HG03060 (cell line): Measurements from ENCODE around the gene MMP24OS.
A peak's percentile ranks its signal among the peaks of the same experiment; 100 is the strongest.
"Not testable (repeated sequence)": the region's sequence is repeated elsewhere in the genome, so short reads cannot be mapped to it uniquely, and the experiment has no call there.

Experiments
- ATAC-seq: cut with Tn5 transposase; IDR thresholded peaks from one replicate; pipeline ENCODE4 v1.9.1; 2021; ENCODE audit warnings: low read depth, moderate number of reproducible peaks; ENCODE audit not compliant: unreplicated experiment

Gene MMP24OS

GRCh38 chr20:35277531-35278395 is at the start of gene MMP24OS:
Gene MMP24OS, minus strand, starts transcription at chr20:35278122. Its CDS starts 193 bp downstream, at chr20:35277929.
- peak; percentile 67 for ATAC-seq

GRCh38 chr20:35327074-35327976 is 49.4 kb upstream of the MMP24OS start:
- ATAC-seq, result no peak

GRCh38 chr20:35326740-35327073 is 48.8 kb upstream of the MMP24OS start:
- no peak for ATAC-seq

DNA sequence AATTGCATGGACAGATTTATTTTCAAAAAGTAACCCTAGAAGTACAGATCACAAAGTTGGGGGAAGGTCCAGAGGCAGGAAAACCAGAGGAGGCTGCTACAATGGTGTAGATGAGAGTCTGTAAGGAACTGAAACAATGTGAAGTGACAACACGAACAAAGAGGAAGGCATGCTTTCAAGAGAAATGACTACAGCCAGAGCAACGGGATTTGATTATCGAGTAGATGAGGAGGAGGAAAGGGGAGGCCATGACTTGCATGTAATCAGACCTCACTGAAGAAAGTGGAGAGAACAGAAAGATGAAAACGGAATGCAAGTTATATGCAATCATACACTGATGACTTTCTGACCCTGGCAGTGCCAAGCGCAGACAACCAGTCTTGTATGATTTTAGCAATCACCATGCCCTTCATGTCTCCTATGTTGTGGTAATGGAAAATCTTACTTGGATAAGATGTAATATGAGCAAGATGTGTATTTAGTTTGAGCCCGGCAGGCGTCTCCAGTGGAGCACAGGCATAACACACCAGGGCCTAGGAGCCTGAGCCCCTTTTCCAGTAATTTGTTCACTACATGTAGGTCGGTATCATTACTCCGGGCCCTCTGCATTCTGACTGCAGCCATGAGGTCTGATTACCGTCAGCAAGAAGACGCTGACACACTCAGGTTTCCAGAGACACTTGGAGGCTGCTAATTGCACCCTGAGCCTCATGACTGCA is 48.3 kb upstream of the MMP24OS start:
- no peak for ATAC-seq

DNA sequence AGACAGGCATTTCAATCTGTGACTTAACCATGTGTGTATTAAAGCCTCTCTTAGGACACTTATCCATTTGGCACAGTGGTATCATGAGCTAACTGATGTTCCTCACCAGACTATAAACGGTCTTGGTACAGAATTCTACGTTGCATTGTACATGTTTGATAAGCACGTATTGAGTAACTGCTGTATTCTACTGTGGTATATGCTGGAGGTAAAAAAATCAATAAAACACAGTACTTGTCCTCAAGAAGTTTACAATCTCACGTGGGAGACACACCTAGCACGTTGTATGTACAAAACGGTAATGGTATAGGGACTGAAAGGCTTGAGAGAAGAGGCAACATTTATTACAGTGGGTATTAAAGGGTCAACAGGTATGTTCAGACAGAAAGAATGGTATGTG is 47.5 kb upstream of the MMP24OS start:
- no peak for ATAC-seq

DNA sequence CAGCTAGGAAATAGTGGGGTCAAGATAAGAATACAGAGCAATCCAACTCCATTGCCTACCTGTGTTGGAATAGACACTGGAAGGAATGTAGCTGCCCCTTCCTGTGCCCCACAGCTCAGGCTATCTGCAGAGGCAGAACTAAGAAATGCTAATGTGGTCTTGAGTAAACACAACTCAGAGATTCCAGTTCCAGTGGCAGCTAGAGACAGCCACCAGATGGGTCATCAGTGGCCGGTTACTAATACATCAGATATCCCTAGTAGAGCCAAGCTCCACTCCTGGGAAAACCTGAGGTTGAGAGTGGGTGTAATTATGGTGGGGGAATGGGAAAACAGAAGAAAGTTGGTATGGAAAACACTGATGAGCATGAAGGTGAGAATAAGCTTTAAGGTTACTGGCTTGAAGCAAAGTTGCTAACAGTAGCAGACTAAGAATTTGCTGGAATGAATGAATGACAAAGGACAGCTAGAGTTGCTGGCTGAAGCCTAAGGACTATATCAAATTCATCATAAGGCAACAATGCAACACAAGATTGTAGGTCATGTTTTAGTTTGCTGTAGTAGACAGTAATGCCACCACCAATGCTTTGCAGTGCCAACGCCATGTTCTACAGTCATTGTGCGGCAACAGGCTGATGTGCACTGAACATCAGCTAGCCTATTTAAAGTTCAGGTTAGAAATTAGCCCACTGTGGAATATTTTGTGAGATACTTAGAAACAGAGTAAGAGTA is 42.6 kb upstream of the MMP24OS start:
- no peak for ATAC-seq

- ATAC-seq, result no peak
These were observed 41.9 kb upstream of the MMP24OS start for GRCh38 chr20:35319871-35320197.

DNA sequence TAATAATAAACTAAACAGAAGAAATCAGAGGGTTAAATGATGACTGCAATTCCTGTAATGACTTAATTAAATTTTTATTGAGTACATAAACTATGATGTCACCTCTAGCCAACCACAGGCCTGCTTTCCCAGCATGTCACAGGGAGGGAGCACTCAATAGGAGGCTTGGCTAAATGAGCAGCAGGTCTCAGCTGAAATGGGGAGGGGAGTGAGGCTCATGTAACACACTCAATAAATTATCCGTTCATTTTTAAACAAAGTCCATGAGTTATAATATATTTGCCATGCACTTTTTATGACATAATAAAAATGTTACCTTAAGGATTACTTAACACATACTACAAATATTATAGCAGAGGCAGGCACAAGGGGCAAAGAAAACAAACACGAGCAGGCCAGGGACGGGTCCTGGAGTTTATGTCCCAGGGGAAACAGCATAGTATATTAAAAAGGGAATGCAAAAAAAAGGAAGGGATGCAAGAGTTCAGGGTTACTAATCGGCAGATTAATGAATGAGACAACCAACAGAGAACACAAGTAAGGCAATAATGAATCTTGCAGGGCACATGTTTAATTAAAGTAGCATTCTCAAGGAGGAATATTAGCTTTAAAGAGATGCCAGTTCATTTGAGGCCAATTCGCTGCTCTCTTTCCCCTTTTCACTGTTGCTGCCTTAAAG is 41.4 kb upstream of the MMP24OS start:
- ATAC-seq, result no peak

- no peak for ATAC-seq
These were observed 40.7 kb upstream of the MMP24OS start for GRCh38 chr20:35318502-35319157.

- ATAC-seq, result no peak
These were observed 39.7 kb upstream of the MMP24OS start for GRCh38 chr20:35317416-35318210.

GRCh38 chr20:35316086-35316485 is 38.2 kb upstream of the MMP24OS start:
- no peak for ATAC-seq

DNA sequence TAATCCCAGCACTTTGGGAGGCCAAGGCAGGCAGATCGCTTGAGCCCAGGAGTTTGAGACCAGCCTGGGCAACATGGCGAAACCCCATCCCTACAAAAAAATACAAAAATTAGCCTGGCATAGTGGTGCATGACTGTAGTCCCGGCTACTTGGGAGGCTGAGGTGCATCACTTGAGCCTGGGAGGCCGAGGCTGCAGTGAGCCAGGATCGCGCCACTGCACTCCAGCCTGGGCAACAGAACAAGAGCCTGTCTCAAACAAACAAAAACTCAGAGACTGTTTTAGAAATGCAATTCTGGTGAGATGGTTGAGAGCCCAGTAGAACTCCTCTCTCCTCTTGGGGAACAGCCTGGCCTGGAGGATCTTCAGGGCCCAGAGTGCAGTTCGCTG is 37.7 kb upstream of the MMP24OS start:
- not testable (repeated sequence) for ATAC-seq

DNA sequence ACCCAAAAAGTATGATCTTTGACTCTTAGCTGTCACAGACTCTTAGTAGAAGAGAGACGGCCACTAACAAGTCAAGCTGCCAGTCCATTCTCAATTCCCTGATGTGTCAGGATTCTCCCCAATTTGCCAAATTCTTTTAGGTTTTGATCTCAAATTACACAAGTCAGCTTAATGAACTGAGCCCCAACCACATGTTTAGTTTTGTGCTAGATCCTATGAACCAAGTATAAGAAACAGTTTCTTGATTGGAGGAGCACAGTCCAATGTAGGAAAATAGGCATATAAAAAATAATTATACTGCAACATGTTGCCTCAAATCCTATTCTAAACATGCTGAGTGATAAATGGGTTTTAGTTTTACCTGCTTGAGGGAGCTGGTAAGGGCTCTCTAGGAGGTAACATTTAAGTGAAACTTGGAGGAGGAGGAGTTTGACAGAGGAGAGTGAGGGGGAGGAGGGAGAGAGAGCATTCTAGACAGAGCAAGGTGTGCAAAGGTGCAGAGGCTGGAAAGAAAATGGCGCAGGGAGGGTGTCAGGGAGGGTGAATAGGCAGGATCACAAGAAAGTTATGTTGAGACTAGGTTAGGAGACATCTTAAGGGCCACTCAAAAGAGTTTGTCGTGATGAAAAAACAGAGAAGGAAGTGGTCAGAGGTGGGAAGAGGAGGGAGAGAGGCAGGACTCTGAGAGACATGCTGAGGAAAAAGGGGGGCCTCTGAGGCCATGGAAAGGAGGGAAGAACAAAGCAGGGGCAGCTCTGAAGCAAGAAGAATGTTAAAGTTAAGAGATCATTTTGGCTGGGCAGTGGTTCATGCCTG is 37.1 kb upstream of the MMP24OS start:
- ATAC-seq, result no peak

DNA sequence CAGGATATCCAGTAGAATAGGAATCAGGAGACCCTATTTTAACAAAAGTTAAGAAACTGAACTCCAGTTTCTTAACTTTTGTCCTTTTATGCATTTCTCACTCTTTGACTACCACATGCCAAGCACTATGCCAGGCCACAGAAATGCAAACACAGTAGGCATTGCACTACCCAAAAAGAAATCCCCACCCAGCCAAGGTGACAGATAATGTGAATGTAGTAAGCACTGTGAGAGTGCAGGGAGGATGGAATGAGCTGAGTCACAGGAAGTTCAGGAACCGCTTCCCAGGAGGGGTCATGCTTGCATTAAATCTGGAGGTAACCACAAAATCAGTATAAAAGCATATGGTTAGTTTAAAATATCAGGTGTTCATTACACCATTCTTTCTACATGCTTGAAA is 34.4 kb upstream of the MMP24OS start:
- ATAC-seq, result no peak

GRCh38 chr20:35311822-35312221 is 33.9 kb upstream of the MMP24OS start:
- no peak for ATAC-seq

DNA sequence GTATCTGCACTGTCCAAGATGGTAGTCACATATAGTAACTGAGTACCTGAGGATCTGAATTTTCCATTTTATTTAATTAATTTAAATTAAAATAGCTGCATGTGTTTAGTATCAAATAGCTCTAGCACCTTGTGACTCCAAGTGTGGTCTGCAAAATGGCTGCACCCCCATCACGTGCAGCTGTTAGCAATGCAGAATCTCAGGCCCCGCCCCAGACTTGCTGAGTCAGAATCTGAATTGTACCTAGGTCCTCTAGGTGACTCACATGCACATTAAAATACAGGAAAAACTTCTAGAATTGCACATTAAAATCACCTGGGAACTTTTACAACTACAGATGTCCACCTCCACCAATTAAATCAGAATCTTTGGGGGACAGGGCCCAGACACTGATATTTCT is 33.5 kb upstream of the MMP24OS start:
- no peak for ATAC-seq
